GM10847 (cell line): ENCODE results near the gene ACTN2.

Experiments
- POLR2A ChIP-seq: IDR thresholded peaks from 2 replicates; pipeline ENCODE4 v1.6.1; 2011; ENCODE audit not compliant: insufficient read length; ENCODE audit errors: extremely low read depth

ACTN2 gene

GRCh38 chr1:236685205-236685916 is 938 bp upstream of the ACTN2 start:
- TF ChIP-seq POLR2A: no peak

- TF ChIP-seq POLR2A: no peak
These were observed 489 bp downstream of the ACTN2 start for GRCh38 chr1:236686815-236687160.

DNA sequence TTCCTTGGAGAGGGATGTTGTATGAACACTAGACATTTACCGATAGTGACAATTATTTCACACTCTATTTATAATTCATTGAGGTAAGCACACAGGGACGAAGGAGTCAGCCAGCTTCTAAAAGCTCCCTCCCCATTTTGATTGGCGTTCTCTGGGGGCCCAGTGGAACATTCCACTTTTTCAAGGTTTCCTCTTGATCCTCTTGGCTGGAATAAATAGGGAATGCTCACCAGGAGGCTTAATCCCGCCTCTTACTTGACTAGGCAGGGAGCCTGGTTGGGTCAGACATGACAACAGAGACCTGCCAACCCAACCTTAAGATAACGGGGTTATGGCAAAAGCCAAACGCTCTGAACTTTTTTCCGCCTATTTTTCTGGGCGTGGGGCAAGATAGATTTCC is 974 bp downstream of the ACTN2 start:
- no peak for TF ChIP-seq POLR2A

- TF ChIP-seq POLR2A: no peak
These were observed 2.4 kb downstream of the ACTN2 start for GRCh38 chr1:236688705-236689104.

GRCh38 chr1:236689713-236690569 is 3.6 kb downstream of the ACTN2 start:
- TF ChIP-seq POLR2A: no peak

DNA sequence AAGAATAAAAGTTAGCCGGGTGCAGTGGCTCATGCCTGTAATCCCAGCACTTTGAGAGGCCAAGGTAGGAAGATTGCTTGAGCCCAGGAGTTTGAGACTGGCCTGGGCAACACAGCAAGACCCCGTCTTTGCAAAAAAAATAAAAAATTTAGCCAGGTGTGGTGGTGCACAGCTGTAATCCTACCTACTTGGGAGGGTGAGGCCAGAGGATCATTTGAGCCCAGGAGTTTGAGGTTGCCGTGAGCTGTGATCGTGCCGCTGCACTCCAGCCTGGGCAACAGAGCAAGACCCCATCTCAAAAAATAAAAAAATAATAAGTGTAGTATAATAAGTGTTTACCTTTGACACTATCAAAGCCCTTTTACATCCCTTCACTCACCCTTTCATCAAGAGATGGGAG is 5.0 kb downstream of the ACTN2 start:
- no peak for TF ChIP-seq POLR2A

DNA sequence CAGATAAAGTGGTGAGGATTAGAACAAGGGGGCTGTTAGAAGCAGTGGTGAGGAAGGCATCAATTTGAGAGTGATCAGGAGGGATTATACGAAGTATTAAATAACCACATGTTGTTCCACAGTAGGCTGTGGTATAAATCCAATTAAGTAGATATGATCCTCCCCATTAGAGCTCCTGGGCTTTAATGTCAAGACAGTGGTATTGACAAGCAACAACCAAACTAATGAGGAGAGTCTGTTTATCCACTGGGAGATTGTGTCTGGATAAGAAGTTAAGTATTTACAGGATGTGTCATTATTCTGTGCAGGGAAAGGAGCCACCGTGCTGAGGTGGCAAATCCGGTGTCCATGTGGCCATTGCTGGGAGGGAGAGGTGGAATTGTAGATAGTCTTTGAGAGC is 5.8 kb downstream of the ACTN2 start:
- TF ChIP-seq POLR2A: no peak

DNA sequence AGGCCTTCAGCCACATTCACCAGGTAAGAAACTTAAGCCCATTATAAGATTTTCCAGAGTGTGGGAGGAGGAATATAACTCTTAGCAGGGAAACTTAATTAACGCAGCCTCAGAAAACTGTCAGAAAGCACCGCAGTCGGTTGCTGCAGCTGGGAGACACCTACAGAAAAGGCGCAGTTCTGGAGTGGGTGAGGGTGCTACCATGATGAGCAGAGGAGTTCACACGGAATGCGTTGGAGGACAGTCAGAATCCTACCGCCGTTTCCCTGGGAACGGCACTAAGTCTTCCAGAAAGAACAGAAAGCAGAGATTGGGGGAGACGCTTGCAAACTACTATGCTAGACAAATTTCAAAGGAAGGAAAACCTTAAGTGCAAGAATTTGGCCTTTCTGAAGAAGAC is 6.4 kb downstream of the ACTN2 start:
- TF ChIP-seq POLR2A: no peak

DNA sequence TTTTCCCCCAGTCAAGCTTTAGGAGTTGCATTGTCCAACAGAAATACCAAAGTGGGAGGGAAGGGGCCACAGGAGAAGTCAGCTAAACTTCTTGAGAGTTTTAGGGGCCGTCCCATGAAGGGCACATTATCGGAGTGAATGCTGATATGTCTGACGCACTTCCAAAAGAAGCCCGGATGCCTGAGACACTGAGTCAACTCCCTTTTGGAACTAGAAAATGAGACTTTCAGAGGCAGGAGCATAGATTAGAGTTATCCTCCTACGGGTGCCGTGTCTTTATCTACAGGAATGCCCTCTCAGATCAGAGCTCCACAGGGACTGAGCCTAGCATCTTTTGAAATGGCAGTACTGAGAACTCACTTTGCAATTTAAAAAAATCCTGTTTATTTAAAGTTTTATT is 13.1 kb downstream of the ACTN2 start:
- TF ChIP-seq POLR2A: no peak

GRCh38 chr1:236700903-236701302 is 14.6 kb downstream of the ACTN2 start:
- no peak for TF ChIP-seq POLR2A

- TF ChIP-seq POLR2A: no peak
These were observed 15.5 kb downstream of the ACTN2 start for GRCh38 chr1:236701782-236702181.

DNA sequence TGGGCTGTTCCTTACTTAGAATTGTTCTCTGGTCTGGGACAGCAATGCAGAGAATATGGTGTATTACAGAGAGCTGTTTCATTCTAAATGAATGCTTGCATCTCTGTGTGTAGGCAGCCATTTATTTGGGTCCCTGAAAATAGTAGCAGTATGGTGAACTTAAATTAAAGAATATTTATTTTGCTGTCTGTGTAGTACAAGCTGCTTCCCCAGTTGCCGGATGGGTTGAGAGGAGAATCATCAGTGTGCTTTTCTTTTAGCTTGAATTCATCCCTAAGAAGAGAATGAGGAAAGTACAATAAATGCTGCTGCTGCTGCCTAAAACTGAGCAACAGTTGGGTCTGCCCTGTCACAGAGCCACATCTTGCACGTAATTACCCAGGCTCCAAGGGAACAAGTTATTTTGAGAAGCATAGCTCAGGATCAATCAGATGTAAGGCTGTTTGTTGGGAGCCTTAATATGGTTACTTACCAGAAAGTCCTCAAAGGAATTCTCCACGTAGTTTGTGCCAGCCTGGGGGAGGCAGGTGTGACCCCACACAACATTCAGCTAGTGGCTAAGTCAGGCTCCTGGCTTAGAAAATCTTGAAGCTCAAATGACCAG is 16.6 kb downstream of the ACTN2 start:
- no peak for TF ChIP-seq POLR2A

DNA sequence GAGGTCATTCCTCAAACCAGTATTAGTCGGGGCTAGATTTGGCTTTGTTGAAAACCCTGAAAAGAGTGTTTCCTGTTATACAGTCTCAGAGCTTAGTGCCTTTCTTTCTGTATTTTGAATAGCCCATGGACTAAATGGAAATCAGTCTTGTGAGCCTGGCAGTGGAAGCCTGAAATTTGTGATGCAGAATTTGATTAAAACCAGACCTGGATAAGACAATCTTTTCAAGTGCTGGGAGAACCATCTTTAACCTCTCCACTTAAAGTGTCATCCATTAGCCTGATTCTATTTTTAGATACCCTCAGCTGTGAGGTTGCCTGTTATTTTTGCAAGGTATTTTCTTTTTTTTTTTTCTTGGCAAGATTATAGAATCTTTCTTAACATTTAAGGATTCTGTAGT is 19.5 kb downstream of the ACTN2 start:
- no peak for TF ChIP-seq POLR2A

GRCh38 chr1:236706183-236706582 is 19.9 kb downstream of the ACTN2 start:
- TF ChIP-seq POLR2A: no peak

- no peak for TF ChIP-seq POLR2A
These were observed 24.1 kb downstream of the ACTN2 start for GRCh38 chr1:236710328-236710892.

GRCh38 chr1:236716160-236716559 is 29.9 kb downstream of the ACTN2 start:
- TF ChIP-seq POLR2A: no peak

DNA sequence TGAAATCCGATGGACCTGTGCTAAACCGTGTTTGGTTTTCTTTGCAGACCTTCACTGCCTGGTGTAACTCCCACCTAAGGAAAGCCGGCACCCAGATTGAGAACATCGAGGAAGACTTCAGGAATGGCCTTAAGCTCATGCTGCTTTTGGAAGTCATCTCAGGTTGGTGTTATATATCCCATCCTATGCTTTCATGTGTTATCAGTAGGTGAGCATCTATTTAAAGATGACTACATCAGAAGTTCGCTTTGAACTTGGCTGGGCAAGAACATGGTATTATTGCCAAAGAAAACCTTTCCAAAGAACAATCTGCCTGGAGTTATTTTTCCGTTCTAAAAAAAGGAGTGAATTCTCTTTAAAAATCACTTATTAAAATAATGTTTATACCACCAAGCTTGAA is 31.5 kb downstream of the ACTN2 start:
- TF ChIP-seq POLR2A: no peak

- TF ChIP-seq POLR2A: no peak
These were observed 32.0 kb downstream of the ACTN2 start for GRCh38 chr1:236718328-236718727.
